HepG2 (cell line): ENCODE results near the gene PRKAR1A. TPM values are rescaled to one million over a fixed set of nuclear protein-coding genes. Genes with fewer than 3 reads are reported as not detected.

Experiments
- ATAC-seq: fragments of 200-7000 bp; cut with Tn5 transposase; 3 replicates; pipeline ENCODE4 v1.9.1; 2020; ENCODE audit warnings: mild to moderate bottlenecking, moderate library complexity
- BruUV-seq: library from RNA; stranded (reverse); fragments of 400-500 nt; replicated peaks from 2 replicates; lab custom pipeline; 2021; lab: Mats Ljungman, UMichigan
- CTCF ChIA-PET: fragments of 300-600 bp; formaldehyde crosslinking; extraction: SDS; loops from one replicate; lab custom pipeline; 2021; ENCODE audit warnings: low total read pairs, inconsistent platforms, low intra/inter-chr PET ratio; lab: Yijun Ruan, JAX
- POLR2A ChIA-PET: fragments of 350-600 bp; sonication (Branson Sonifier 250); formaldehyde crosslinking; loops from one replicate; lab custom pipeline; 2020; ENCODE audit warnings: antibody characterized with exemption, inconsistent platforms; lab: Yijun Ruan, JAX
- DNase-seq: peaks from one replicate; pipeline ENCODE4 v3.0.0-alpha.2; 2015; ENCODE audit warnings: low spot score
- FAIRE-seq: peaks from 3 replicates; lab custom pipeline; 2011; peaks lifted over from hg19 to GRCh38; lab: Jason Lieb, UNC
- H2AFZ ChIP-seq: one replicate; pipeline ENCODE4 v1.6.1; 2011; ENCODE audit warnings: low read length, inconsistent platforms
- H3K27ac ChIP-seq: fragments of 300-600 bp; 3 replicates; pipeline ENCODE4 v1.8.0; 2011; ENCODE audit warnings: mixed run types, mild to moderate bottlenecking, mixed read lengths, low read length, inconsistent platforms; ENCODE audit not compliant: insufficient read depth; ENCODE audit errors: extremely low read length
- H3K27me3 ChIP-seq, 2 experiments: fragments of 200-600 bp in 1 of 2; 2 replicates in 1 of 2; 3 replicates in 1 of 2; pipeline versions ENCODE4 v1.6.0 to v1.8.0; 2011; ENCODE audit warnings: low read length in 2 of 2, mild to moderate bottlenecking in 2 of 2, moderate library complexity in 2 of 2, inconsistent platforms in 1 of 2; ENCODE audit not compliant: insufficient read depth in 2 of 2, control insufficient read depth in 1 of 2
- H3K36me3 ChIP-seq, 2 experiments: fragments of 200-600 bp in 1 of 2; replicated peaks in 1 of 2; 2 replicates in 1 of 2; 3 replicates in 1 of 2; pipeline versions ENCODE4 v1.5.1 to v1.8.0; 2011; ENCODE audit warnings: low read length in 2 of 2, inconsistent platforms in 1 of 2; ENCODE audit not compliant: insufficient read depth in 2 of 2, control insufficient read depth in 1 of 2
- H3K4me1 ChIP-seq: 2 replicates; pipeline ENCODE4 v1.5.1; 2012; ENCODE audit warnings: low read length, inconsistent platforms; ENCODE audit not compliant: insufficient read depth
- H3K4me2 ChIP-seq: 2 replicates; pipeline ENCODE4 v1.6.0; 2011; ENCODE audit warnings: low read depth, low read length, inconsistent platforms
- H3K4me3 ChIP-seq, 3 experiments: fragments of 200-600 bp in 1 of 3; sonication (generic), shearing (Covaris generic) in 1 of 3; replicated peaks in 1 of 3; 2 replicates each; pipeline ENCODE4 v1.5.1; 2011 to 2016; ENCODE audit warnings: low read length in 3 of 3, inconsistent platforms in 2 of 3, low read depth in 2 of 3, mild to moderate bottlenecking in 2 of 3, control low read depth in 1 of 3, mixed read lengths in 1 of 3; ENCODE audit not compliant: insufficient read depth in 1 of 3
- H3K79me2 ChIP-seq: one replicate; pipeline ENCODE4 v1.6.1; 2011; ENCODE audit warnings: low read length, inconsistent platforms; ENCODE audit not compliant: insufficient read depth
- H3K9ac ChIP-seq: 2 replicates; pipeline ENCODE4 v1.6.0; 2011; ENCODE audit warnings: mild to moderate bottlenecking, low read depth, low read length, inconsistent platforms; ENCODE audit not compliant: insufficient read depth
- H3K9me3 ChIP-seq: 2 replicates; pipeline ENCODE4 v1.5.1; 2012; ENCODE audit warnings: mild to moderate bottlenecking, low read length
- H4K20me1 ChIP-seq: 2 replicates; pipeline ENCODE4 v1.6.0; 2011; ENCODE audit warnings: inconsistent platforms, mild to moderate bottlenecking, low read length, moderate library complexity; ENCODE audit not compliant: insufficient read depth
- HOXA3 ChIP-seq: sonication (generic); formaldehyde crosslinking; IDR thresholded peaks from 2 replicates; pipeline ENCODE4 v1.5.0; 2020; ENCODE audit warnings: missing genetic modification reagents
- MAFF ChIP-seq: IDR thresholded peaks from 2 replicates; pipeline ENCODE4 v1.6.1; 2011; ENCODE audit warnings: low read depth, low read length, improper control_type of control experiment
- PAF1 ChIP-seq: IDR thresholded peaks from 2 replicates; pipeline ENCODE4 v1.6.1; 2016; ENCODE audit warnings: missing genetic modification reagents, missing compliant biosample characterization
- TIGD3 ChIP-seq: sonication (generic); formaldehyde crosslinking; IDR thresholded peaks from 2 replicates; pipeline ENCODE4 v1.5.1; 2020; ENCODE audit warnings: mild to moderate bottlenecking, missing genetic modification reagents, borderline replicate concordance
- ZNF207 ChIP-seq: fragments of 450-650 bp; IDR thresholded peaks from 2 replicates; pipeline ENCODE4 v1.6.1; 2016; ENCODE audit warnings: antibody characterized with exemption, borderline replicate concordance
- ZNF234 ChIP-seq: sonication (generic); formaldehyde crosslinking; conservative IDR thresholded peaks from 2 replicates; pipeline ENCODE4 v1.5.1; 2020; ENCODE audit warnings: mild to moderate bottlenecking, missing genetic modification reagents
- ZNF337 ChIP-seq: sonication (generic); formaldehyde crosslinking; IDR thresholded peaks from 2 replicates; pipeline ENCODE4 v1.5.1; 2020; ENCODE audit warnings: missing genetic modification reagents, low read depth, mild to moderate bottlenecking, borderline replicate concordance
- ZNF598 ChIP-seq: sonication (generic); formaldehyde crosslinking; IDR thresholded peaks from 2 replicates; pipeline ENCODE4 v1.5.1; 2020; ENCODE audit warnings: mild to moderate bottlenecking, missing genetic modification reagents, borderline replicate concordance
- ZNF710 ChIP-seq: sonication (generic); formaldehyde crosslinking; IDR thresholded peaks from 2 replicates; pipeline ENCODE4 v1.5.0; 2020; ENCODE audit warnings: mild to moderate bottlenecking, missing genetic modification reagents, borderline replicate concordance
- ZNF816 ChIP-seq: sonication (generic); formaldehyde crosslinking; IDR thresholded peaks from 2 replicates; pipeline ENCODE4 v1.8.0; 2022; ENCODE audit warnings: missing genetic modification reagents, mild to moderate bottlenecking, borderline replicate concordance
- whole genome bisulfite sequencing: methylation state at CpG from one replicate; pipeline ENCODE4 v1.1.6; 2017; ENCODE audit warnings: low lambda C conversion rate; 5-methylcytosine and 5-hydroxymethylcytosine counted together
- in situ Hi-C: cut with HindIII; loops from 2 replicates; pipeline ENCODE4 v1.10.0; 2017; ENCODE audit warnings: low pct_unique_long_range_greater_than_20kb; ENCODE audit not compliant: extremely low pct_ligation_motif_present
- intact Hi-C: fragments of 100-400 bp; cut with micrococcal nuclease; formaldehyde crosslinking; loops from one replicate; pipeline ENCODE4 v1.10.0; 2022; ENCODE audit not compliant: unreplicated experiment
- polyA plus RNA-seq, 8 experiments: library from polyadenylated mRNA; depleted of rRNA in 3 of 8; stranded (reverse) in 7 of 8; unstranded in 1 of 8; fragments of >200 nt; fragmentation: Illumina TruSeq in 4 of 8; extraction: Trizol in 4 of 8; gene quantifications; 2 replicates each; pipeline versions ENCODE4 v1.2.1 to v1.2.3, GENCODE V29; 2011 to 2016; ENCODE audit warnings: low read depth in 4 of 8, missing spikeins in 1 of 8, mixed read lengths in 1 of 8; ENCODE audit not compliant: insufficient read depth in 1 of 8
- total RNA-seq, 5 experiments: library from RNA; depleted of rRNA; stranded (reverse); fragments of >200 nt; fragmentation: Illumina TruSeq; extraction: Trizol; gene quantifications; 2 replicates each; pipeline ENCODE4 v1.2.3, GENCODE V29; 2016; ENCODE audit warnings: low read depth in 1 of 5
- TF ChIP-seq, protein P1 (sequence below): sonication (generic); formaldehyde crosslinking; IDR thresholded peaks from 2 replicates; pipeline ENCODE4; 2020; ENCODE audit warnings: missing genetic modification reagents, mild to moderate bottlenecking, borderline replicate concordance

PRKAR1A gene
- total and polyA plus RNA-seq, 2 of the 13 experiments (the other 11 are each of a cell fraction or from before 2014, with no cell fraction given), result 265 to 266 TPM

DNA sequence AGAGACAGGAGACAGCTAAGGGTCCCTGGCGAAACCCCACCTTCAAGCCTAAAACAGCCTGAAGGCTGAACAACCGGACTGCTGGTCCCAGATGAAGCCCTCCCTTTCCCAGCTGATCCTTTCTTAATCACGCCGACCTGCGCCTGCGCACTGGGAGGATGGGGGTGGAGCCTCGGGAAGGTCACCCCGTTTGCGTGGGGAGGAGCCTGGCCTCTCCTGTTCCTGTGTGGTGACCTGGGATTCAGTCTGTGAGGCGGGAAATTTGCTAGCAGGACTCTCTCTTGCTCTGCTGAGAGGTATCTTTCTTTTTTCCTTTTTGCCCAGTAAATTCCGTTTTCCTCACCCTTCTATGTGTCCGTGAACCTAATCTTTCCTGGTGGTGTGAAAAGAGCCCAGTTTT is 79.4 kb downstream of the PRKAR1A start:
- no peak for ATAC-seq
- H2AFZ ChIP-seq, result no peak overlapping the region
- H3K4me1 ChIP-seq, result peaks cover 19% of the 10 kb centered on the region

DNA sequence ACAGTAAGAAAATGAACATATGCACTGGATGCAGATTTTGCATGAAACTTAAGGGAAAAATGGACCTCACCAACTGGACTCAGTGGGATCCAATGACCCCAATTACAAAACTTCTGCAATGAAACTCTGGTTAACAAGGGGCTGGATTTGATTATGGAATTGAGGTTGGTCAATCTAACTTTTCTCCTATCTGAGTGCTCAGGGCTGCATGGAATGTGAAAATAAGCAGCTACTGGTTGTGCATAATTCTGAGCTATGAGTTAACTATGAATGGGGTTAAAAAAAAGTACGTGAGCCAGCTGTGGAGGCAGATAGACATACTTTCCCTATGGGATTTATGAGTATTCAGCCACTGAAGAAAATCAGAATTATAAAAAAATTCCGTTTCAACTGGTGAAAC is 79.8 kb downstream of the PRKAR1A start:
- intact Hi-C loops, result no loop called here
- DNase-seq (no peak), ATAC-seq (no peak), FAIRE-seq (no peak)
- H3K4me3 ChIP-seq, result no peak overlapping the region
- H3K4me2 ChIP-seq, result no peak overlapping the region
- H4K20me1 ChIP-seq, result no peaks in the 10 kb centered on the region
- POLR2A ChIA-PET, result interaction anchor here (1.3 to 1.5 kb wide), 2 partner anchors 8 to 12 kb away, joined by 3 to 4 read pairs; no protein-coding TSS in a partner anchor
- H3K27ac ChIP-seq, result no peak overlapping the region
- peaks cover 2% of the 10 kb centered on the region for H3K79me2 ChIP-seq
- H3K9ac ChIP-seq, result no peak overlapping the region
- in situ Hi-C loops, result no loop called here
- peaks cover 0 to 5% of the 10 kb centered on the region in 2 experiments; a peak in 2 of 5 replicates for H3K36me3 ChIP-seq
- peaks cover 14% of the 10 kb centered on the region for H3K9me3 ChIP-seq
- H2AFZ ChIP-seq, result no peak overlapping the region
- 91% methylated on average over 2 of the region's 2 CpGs for WGBS
- CTCF ChIA-PET, result no interaction called here
- BruUV-seq, result no TSS peak
- no peaks in the 10 kb centered on the region for H3K27me3 ChIP-seq
- H3K4me1 ChIP-seq, result peaks cover 22% of the 10 kb centered on the region
- no peak for TF ChIP-seq ZNF207
- TF ChIP-seq ZNF710 (CRISPR knock-in tag), result no peak
- no peak for TF ChIP-seq MAFF
- TF ChIP-seq ZNF816 (CRISPR knock-in tag), result no peak
- no peak for TF ChIP-seq TIGD3

More for the DNA sequence above, 79.4 kb downstream of the PRKAR1A start:
- ChIA-PET CTCF (no interaction called here), POLR2A (interaction anchor here (1.3 to 1.5 kb wide), 2 partner anchors 9 to 12 kb away, joined by 3 to 4 read pairs; no protein-coding TSS in a partner anchor)
- no peak overlapping the region for H3K4me2 ChIP-seq
- intact Hi-C loops, result no loop called here
- DNase-seq (no peak), FAIRE-seq (no peak)
- no peaks in the 10 kb centered on the region for H3K27me3 ChIP-seq
- no peak overlapping the region for H3K4me3 ChIP-seq
- peaks cover 0 to 5% of the 10 kb centered on the region in 2 experiments; a peak in 2 of 5 replicates for H3K36me3 ChIP-seq
- H3K9ac ChIP-seq, result no peak overlapping the region
- TF ChIP-seq ZNF337 (CRISPR knock-in tag) (no peak), HOXA3 (CRISPR knock-in tag) (no peak), ZNF234 (CRISPR knock-in tag) (no peak), PAF1 (CRISPR knock-in tag) (0 out of 2 replicates have a peak, but pooled peaks have one; percentile 37), ZNF598 (CRISPR knock-in tag) (no peak)
- TF ChIP-seq, protein P1, sequence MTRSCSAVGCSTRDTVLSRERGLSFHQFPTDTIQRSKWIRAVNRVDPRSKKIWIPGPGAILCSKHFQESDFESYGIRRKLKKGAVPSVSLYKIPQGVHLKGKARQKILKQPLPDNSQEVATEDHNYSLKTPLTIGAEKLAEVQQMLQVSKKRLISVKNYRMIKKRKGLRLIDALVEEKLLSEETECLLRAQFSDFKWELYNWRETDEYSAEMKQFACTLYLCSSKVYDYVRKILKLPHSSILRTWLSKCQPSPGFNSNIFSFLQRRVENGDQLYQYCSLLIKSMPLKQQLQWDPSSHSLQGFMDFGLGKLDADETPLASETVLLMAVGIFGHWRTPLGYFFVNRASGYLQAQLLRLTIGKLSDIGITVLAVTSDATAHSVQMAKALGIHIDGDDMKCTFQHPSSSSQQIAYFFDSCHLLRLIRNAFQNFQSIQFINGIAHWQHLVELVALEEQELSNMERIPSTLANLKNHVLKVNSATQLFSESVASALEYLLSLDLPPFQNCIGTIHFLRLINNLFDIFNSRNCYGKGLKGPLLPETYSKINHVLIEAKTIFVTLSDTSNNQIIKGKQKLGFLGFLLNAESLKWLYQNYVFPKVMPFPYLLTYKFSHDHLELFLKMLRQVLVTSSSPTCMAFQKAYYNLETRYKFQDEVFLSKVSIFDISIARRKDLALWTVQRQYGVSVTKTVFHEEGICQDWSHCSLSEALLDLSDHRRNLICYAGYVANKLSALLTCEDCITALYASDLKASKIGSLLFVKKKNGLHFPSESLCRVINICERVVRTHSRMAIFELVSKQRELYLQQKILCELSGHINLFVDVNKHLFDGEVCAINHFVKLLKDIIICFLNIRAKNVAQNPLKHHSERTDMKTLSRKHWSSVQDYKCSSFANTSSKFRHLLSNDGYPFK, result no peak
- H3K9me3 ChIP-seq, result peaks cover 14% of the 10 kb centered on the region
- H4K20me1 ChIP-seq, result no peaks in the 10 kb centered on the region
- WGBS, result 97% methylated on average over 12 of the region's 12 CpGs
- in situ Hi-C loops, result no loop called here
- H3K27ac ChIP-seq, result no peak overlapping the region
- BruUV-seq, result no TSS peak
- H3K79me2 ChIP-seq, result no peaks in the 10 kb centered on the region
